HepG2 (cell line): ENCODE data around the gene CLIP2. TPM values are rescaled to one million over a fixed set of nuclear protein-coding genes. Genes with fewer than 3 reads are reported as not detected.
A peak's percentile ranks its signal among the peaks of the same experiment; 100 is the strongest.

ENCODE experiments used
- AHR ChIP-seq: IDR thresholded peaks from 2 replicates; pipeline ENCODE4 v1.6.1; 2018; ENCODE audit warnings: missing genetic modification reagents, missing compliant biosample characterization
- BORCS8-MEF2B ChIP-seq: sonication (generic); formaldehyde crosslinking; IDR thresholded peaks from 2 replicates; pipeline ENCODE4 v1.8.0; 2022; ENCODE audit warnings: mild to moderate bottlenecking, missing genetic modification reagents
- FOXO1 ChIP-seq: sonication (generic); formaldehyde crosslinking; IDR thresholded peaks from 2 replicates; pipeline ENCODE4 v1.4.0; 2020; ENCODE audit warnings: missing genetic modification reagents
- HNRNPL ChIP-seq: fragments of 200-400 bp; formaldehyde crosslinking; IDR thresholded peaks from 2 replicates; pipeline ENCODE4 v1.6.1; 2017; ENCODE audit warnings: mild to moderate bottlenecking, low read depth, low read length
- HOXA3 ChIP-seq: sonication (generic); formaldehyde crosslinking; IDR thresholded peaks from 2 replicates; pipeline ENCODE4 v1.5.0; 2020; ENCODE audit warnings: missing genetic modification reagents
- MIXL1 ChIP-seq: IDR thresholded peaks from 2 replicates; pipeline ENCODE4 v1.6.1; 2016
- TARDBP ChIP-seq: sonication (generic); formaldehyde crosslinking; IDR thresholded peaks from 2 replicates; pipeline ENCODE4 v1.8.0; 2022; ENCODE audit warnings: mild to moderate bottlenecking, missing genetic modification reagents
- ZNF354B ChIP-seq: sonication (generic); formaldehyde crosslinking; IDR thresholded peaks from 2 replicates; pipeline ENCODE4 v1.8.0; 2022; ENCODE audit warnings: mild to moderate bottlenecking, missing genetic modification reagents
- ZNF432 ChIP-seq: sonication (generic); formaldehyde crosslinking; IDR thresholded peaks from 2 replicates; pipeline ENCODE4 v1.5.0; 2020; ENCODE audit warnings: missing genetic modification reagents, mild to moderate bottlenecking, borderline replicate concordance
- polyA plus RNA-seq, 8 experiments: library from polyadenylated mRNA; depleted of rRNA in 3 of 8; stranded (reverse) in 7 of 8; unstranded in 1 of 8; fragments of >200 nt; fragmentation: Illumina TruSeq in 4 of 8; extraction: Trizol in 4 of 8; gene quantifications; 2 replicates each; pipeline versions ENCODE4 v1.2.1 to v1.2.3, GENCODE V29; 2011 to 2016; ENCODE audit warnings: low read depth in 4 of 8, missing spikeins in 1 of 8, mixed read lengths in 1 of 8; ENCODE audit not compliant: insufficient read depth in 1 of 8
- total RNA-seq, 5 experiments: library from RNA; depleted of rRNA; stranded (reverse); fragments of >200 nt; fragmentation: Illumina TruSeq; extraction: Trizol; gene quantifications; 2 replicates each; pipeline ENCODE4 v1.2.3, GENCODE V29; 2016; ENCODE audit warnings: low read depth in 1 of 5
- TF ChIP-seq, protein P1 (sequence below): sonication (generic); formaldehyde crosslinking; IDR thresholded peaks from 2 replicates; pipeline ENCODE4 v1.4.0; 2020; ENCODE audit warnings: mild to moderate bottlenecking, missing genetic modification reagents
- TF ChIP-seq, protein P2 (sequence below): IDR thresholded peaks from 2 replicates; pipeline ENCODE4 v1.6.1; 2016; ENCODE audit warnings: missing genetic modification reagents, missing compliant biosample characterization
- TF ChIP-seq, protein P3 (sequence below): sonication (generic); formaldehyde crosslinking; IDR thresholded peaks from 2 replicates; pipeline ENCODE4 v1.4.0; 2020; ENCODE audit warnings: low read depth, mild to moderate bottlenecking, missing genetic modification reagents
- TF ChIP-seq, protein P4 (sequence below), 2 experiments: sonication (generic) in 1 of 2; formaldehyde crosslinking in 1 of 2; IDR thresholded peaks; 2 replicates each; pipeline versions ENCODE4 v1.4.0 to v1.6.1; 2018 to 2020; ENCODE audit warnings: missing genetic modification reagents in 2 of 2, borderline replicate concordance in 1 of 2, low read depth in 1 of 2, mild to moderate bottlenecking in 1 of 2, missing biosample characterization in 1 of 2
- TF ChIP-seq, protein P5 (sequence below): sonication (generic); formaldehyde crosslinking; IDR thresholded peaks from 2 replicates; pipeline ENCODE4 v1.8.1; 2023; ENCODE audit warnings: mild to moderate bottlenecking, inconsistent platforms, moderate library complexity, missing genetic modification reagents, borderline replicate concordance
- TF ChIP-seq, protein P6 (sequence below): sonication (generic); formaldehyde crosslinking; IDR thresholded peaks from 2 replicates; pipeline ENCODE4 v1.9.0; 2022; ENCODE audit warnings: missing genetic modification reagents, mild to moderate bottlenecking, borderline replicate concordance

The CLIP2 gene
- total and polyA plus RNA-seq, 2 of the 13 experiments (the other 11 are each of a cell fraction or from before 2014, with no cell fraction given): 6.5 to 17.4 TPM

DNA sequence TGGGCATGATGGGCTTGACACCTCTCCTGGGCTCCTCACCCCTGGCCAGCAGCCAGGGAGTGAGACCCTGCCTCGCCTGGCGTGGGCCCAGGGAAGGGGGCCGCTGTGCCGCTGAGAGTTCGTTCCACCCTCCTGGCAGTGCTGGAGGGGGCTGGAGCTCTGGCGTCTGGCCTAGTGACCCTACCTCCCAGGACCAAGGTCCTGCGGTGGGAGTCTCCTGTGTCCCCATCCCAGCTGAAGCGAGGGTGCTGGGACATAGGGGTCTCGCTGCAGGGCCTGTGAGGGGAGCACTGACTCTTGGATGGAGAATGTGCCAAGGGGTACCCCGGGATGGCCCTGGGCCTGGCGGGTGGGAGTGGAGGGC lies 165.7 kb downstream of the CLIP2 start (continued):
- TF ChIP-seq, protein P1, sequence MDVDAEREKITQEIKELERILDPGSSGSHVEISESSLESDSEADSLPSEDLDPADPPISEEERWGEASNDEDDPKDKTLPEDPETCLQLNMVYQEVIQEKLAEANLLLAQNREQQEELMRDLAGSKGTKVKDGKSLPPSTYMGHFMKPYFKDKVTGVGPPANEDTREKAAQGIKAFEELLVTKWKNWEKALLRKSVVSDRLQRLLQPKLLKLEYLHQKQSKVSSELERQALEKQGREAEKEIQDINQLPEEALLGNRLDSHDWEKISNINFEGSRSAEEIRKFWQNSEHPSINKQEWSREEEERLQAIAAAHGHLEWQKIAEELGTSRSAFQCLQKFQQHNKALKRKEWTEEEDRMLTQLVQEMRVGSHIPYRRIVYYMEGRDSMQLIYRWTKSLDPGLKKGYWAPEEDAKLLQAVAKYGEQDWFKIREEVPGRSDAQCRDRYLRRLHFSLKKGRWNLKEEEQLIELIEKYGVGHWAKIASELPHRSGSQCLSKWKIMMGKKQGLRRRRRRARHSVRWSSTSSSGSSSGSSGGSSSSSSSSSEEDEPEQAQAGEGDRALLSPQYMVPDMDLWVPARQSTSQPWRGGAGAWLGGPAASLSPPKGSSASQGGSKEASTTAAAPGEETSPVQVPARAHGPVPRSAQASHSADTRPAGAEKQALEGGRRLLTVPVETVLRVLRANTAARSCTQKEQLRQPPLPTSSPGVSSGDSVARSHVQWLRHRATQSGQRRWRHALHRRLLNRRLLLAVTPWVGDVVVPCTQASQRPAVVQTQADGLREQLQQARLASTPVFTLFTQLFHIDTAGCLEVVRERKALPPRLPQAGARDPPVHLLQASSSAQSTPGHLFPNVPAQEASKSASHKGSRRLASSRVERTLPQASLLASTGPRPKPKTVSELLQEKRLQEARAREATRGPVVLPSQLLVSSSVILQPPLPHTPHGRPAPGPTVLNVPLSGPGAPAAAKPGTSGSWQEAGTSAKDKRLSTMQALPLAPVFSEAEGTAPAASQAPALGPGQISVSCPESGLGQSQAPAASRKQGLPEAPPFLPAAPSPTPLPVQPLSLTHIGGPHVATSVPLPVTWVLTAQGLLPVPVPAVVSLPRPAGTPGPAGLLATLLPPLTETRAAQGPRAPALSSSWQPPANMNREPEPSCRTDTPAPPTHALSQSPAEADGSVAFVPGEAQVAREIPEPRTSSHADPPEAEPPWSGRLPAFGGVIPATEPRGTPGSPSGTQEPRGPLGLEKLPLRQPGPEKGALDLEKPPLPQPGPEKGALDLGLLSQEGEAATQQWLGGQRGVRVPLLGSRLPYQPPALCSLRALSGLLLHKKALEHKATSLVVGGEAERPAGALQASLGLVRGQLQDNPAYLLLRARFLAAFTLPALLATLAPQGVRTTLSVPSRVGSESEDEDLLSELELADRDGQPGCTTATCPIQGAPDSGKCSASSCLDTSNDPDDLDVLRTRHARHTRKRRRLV (CRISPR knock-in tag): no peak
- TF ChIP-seq AHR (CRISPR knock-in tag) (no peak), HNRNPL (no peak), FOXO1 (CRISPR knock-in tag) (no peak), BORCS8-MEF2B (no peak), HOXA3 (CRISPR knock-in tag) (no peak; the same call in 1 of the 2 replicates), ZNF432 (CRISPR knock-in tag) (no peak), ZNF354B (no peak), MIXL1 (no peak), TARDBP (CRISPR knock-in tag) (0 out of 2 replicates have a peak, but pooled peaks have one; percentile 5)
- TF ChIP-seq, protein P2, sequence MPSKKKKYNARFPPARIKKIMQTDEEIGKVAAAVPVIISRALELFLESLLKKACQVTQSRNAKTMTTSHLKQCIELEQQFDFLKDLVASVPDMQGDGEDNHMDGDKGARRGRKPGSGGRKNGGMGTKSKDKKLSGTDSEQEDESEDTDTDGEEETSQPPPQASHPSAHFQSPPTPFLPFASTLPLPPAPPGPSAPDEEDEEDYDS (CRISPR knock-in tag): no peak
- TF ChIP-seq, protein P3, sequence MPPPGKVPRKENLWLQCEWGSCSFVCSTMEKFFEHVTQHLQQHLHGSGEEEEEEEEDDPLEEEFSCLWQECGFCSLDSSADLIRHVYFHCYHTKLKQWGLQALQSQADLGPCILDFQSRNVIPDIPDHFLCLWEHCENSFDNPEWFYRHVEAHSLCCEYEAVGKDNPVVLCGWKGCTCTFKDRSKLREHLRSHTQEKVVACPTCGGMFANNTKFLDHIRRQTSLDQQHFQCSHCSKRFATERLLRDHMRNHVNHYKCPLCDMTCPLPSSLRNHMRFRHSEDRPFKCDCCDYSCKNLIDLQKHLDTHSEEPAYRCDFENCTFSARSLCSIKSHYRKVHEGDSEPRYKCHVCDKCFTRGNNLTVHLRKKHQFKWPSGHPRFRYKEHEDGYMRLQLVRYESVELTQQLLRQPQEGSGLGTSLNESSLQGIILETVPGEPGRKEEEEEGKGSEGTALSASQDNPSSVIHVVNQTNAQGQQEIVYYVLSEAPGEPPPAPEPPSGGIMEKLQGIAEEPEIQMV (CRISPR knock-in tag): no peak
- TF ChIP-seq, protein P4, sequence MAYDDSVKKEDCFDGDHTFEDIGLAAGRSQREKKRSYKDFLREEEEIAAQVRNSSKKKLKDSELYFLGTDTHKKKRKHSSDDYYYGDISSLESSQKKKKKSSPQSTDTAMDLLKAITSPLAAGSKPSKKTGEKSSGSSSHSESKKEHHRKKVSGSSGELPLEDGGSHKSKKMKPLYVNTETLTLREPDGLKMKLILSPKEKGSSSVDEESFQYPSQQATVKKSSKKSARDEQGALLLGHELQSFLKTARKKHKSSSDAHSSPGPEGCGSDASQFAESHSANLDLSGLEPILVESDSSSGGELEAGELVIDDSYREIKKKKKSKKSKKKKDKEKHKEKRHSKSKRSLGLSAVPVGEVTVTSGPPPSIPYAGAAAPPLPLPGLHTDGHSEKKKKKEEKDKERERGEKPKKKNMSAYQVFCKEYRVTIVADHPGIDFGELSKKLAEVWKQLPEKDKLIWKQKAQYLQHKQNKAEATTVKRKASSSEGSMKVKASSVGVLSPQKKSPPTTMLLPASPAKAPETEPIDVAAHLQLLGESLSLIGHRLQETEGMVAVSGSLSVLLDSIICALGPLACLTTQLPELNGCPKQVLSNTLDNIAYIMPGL (CRISPR knock-in tag; IDR thresholded peaks at IDR 0.05; ENCODE audit: borderline replicate concordance in 1 of 2, low read depth in 1 of 2): peak in 1 of 2 experiments; percentile 50; a peak in 1 of 4 replicates
- TF ChIP-seq, protein P5, sequence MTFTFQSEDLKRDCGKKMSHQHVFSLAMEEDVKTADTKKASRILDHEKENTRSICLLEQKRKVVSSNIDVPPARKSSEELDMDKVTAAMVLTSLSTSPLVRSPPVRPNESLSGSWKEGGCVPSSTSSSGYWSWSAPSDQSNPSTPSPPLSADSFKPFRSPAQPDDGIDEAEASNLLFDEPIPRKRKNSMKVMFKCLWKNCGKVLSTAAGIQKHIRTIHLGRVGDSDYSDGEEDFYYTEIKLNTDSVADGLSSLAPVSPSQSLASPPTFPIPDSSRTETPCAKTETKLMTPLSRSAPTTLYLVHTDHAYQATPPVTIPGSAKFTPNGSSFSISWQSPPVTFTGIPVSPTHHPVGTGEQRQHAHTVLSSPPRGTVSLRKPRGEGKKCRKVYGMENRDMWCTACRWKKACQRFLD (CRISPR knock-in tag): 0 out of 2 replicates have a peak, but pooled peaks have one; percentile 13
- TF ChIP-seq, protein P6, sequence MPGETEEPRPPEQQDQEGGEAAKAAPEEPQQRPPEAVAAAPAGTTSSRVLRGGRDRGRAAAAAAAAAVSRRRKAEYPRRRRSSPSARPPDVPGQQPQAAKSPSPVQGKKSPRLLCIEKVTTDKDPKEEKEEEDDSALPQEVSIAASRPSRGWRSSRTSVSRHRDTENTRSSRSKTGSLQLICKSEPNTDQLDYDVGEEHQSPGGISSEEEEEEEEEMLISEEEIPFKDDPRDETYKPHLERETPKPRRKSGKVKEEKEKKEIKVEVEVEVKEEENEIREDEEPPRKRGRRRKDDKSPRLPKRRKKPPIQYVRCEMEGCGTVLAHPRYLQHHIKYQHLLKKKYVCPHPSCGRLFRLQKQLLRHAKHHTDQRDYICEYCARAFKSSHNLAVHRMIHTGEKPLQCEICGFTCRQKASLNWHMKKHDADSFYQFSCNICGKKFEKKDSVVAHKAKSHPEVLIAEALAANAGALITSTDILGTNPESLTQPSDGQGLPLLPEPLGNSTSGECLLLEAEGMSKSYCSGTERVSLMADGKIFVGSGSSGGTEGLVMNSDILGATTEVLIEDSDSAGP (CRISPR knock-in tag): 0 out of 2 replicates have a peak, but pooled peaks have one; percentile 16
